Calu3 (cell line): ENCODE results near the gene INTS3. TPM values are rescaled to one million over a fixed set of nuclear protein-coding genes. Genes with fewer than 3 reads are reported as not detected.
A peak's percentile ranks its signal among the peaks of the same experiment; 100 is the strongest.

Experiments
- BruUV-seq: library from RNA; stranded (reverse); fragments of 400-500 nt; replicated peaks from 2 replicates; lab custom pipeline; 2021; lab: Mats Ljungman, UMichigan
- CTCF ChIA-PET: fragments of 300-600 bp; sonication (Branson Sonifier 250); formaldehyde crosslinking; loops from one replicate; lab custom pipeline; 2022; ENCODE audit warnings: antibody characterized with exemption; lab: Charles Lee
- DNase-seq: peaks from one replicate; pipeline ENCODE4 v3.0.0; 2022
- H3K27ac Mint-ChIP-seq: one replicate; pipeline ENCODE4 v1.8.0; 2022; ENCODE audit warnings: mixed read lengths; ENCODE audit not compliant: unreplicated experiment
- H3K27me3 Mint-ChIP-seq: one replicate; pipeline ENCODE4 v1.8.0; 2022; ENCODE audit warnings: mixed read lengths; ENCODE audit not compliant: unreplicated experiment
- H3K36me3 Mint-ChIP-seq: one replicate; pipeline ENCODE4 v1.8.0; 2022; ENCODE audit warnings: mild to moderate bottlenecking, moderate library complexity, mixed read lengths; ENCODE audit not compliant: insufficient read depth, unreplicated experiment
- H3K4me1 Mint-ChIP-seq: one replicate; pipeline ENCODE4 v1.8.0; 2022; ENCODE audit warnings: mild to moderate bottlenecking, low read depth, mixed read lengths; ENCODE audit not compliant: unreplicated experiment
- H3K4me3 Mint-ChIP-seq: one replicate; pipeline ENCODE4 v1.8.0; 2022; ENCODE audit warnings: mild to moderate bottlenecking, low read depth, moderate library complexity, mixed read lengths; ENCODE audit not compliant: unreplicated experiment
- H3K9me3 Mint-ChIP-seq: one replicate; pipeline ENCODE4 v1.8.0; 2022; ENCODE audit warnings: low read depth, mixed read lengths; ENCODE audit not compliant: unreplicated experiment
- CTCF ChIP-seq: fragments of 200-600 bp; IDR thresholded peaks from one replicate; pipeline ENCODE4 v1.8.0; 2022; ENCODE audit warnings: antibody characterized with exemption; ENCODE audit not compliant: unreplicated experiment
- intact Hi-C: fragments of 100-400 bp; cut with micrococcal nuclease; formaldehyde crosslinking; loops from one replicate; pipeline ENCODE4 v1.10.0; 2022; ENCODE audit not compliant: unreplicated experiment
- total RNA-seq: library from RNA; stranded (reverse); gene quantifications from 2 replicates; pipeline ENCODE4 v1.2.3, GENCODE V29; 2022

Gene INTS3
- total RNA-seq, 1 experiment from 2014 or later, result 55.9 TPM

GRCh38 chr1:153795934-153796785 is 68.3 kb downstream of the INTS3 start:
- no TSS peak for BruUV-seq
- Mint-ChIP-seq H3K27me3 (peaks cover 26% of the 10 kb centered on the region), H3K27ac (no peak overlapping the region), H3K9me3 (no peaks in the 10 kb centered on the region), H3K4me3 (no peak overlapping the region), H3K4me1 (no peaks in the 10 kb centered on the region), H3K36me3 (peaks cover 8% of the 10 kb centered on the region)
- intact Hi-C loops, result no loop called here
- no peak for DNase-seq
- CTCF ChIA-PET, result interaction anchor here (0.6 to 1.4 kb wide), 3 partner anchors 12 to 190 kb away, joined by 3 to 4 read pairs (median 3); partner anchors contain the start of gene RAB13
- TF ChIP-seq CTCF, result no peak

- Mint-ChIP-seq H3K9me3 (no peaks in the 10 kb centered on the region), H3K4me3 (no peak overlapping the region), H3K27ac (no peak overlapping the region), H3K27me3 (peaks cover 26% of the 10 kb centered on the region), H3K36me3 (peaks cover 8% of the 10 kb centered on the region), H3K4me1 (no peaks in the 10 kb centered on the region)
- CTCF ChIA-PET, result interaction anchor here (0.6 to 1.4 kb wide), 6 partner anchors 11 to 404 kb away, joined by 3 to 4 read pairs (median 3); partner anchors contain the start of genes RAB13 and SLC39A1
- peak; percentile 96 for TF ChIP-seq CTCF
- BruUV-seq, result TSS peak; percentile 15
- intact Hi-C loops, result loop anchor here (1.0 kb wide), 1 partner anchor 189 kb away; the partner anchor contains the start of gene RAB13
- DNase-seq, result peak; percentile 88
These were observed 69.2 kb downstream of the INTS3 start for GRCh38 chr1:153796786-153797659.

GRCh38 chr1:153798468-153798780 is 70.6 kb downstream of the INTS3 start:
- DNase-seq, result no peak
- no peak for TF ChIP-seq CTCF
- no peaks in the 10 kb centered on the region for H3K9me3 Mint-ChIP-seq
- no peak overlapping the region for H3K27ac Mint-ChIP-seq
- intact Hi-C loops, result no loop called here
- no peaks in the 10 kb centered on the region for H3K4me1 Mint-ChIP-seq
- H3K27me3 Mint-ChIP-seq, result peaks cover 13% of the 10 kb centered on the region
- H3K4me3 Mint-ChIP-seq, result no peak overlapping the region
- no TSS peak for BruUV-seq
- CTCF ChIA-PET, result interaction anchor here (0.6 kb wide), 1 partner anchor 15 kb away, joined by 4 read pairs; no protein-coding TSS in a partner anchor
- peaks cover 10% of the 10 kb centered on the region for H3K36me3 Mint-ChIP-seq

- no peaks in the 10 kb centered on the region for H3K9me3 Mint-ChIP-seq
- CTCF ChIA-PET, result no interaction called here
- no peaks in the 10 kb centered on the region for H3K4me1 Mint-ChIP-seq
- no peak for TF ChIP-seq CTCF
- H3K36me3 Mint-ChIP-seq, result peaks cover 15% of the 10 kb centered on the region
- intact Hi-C loops, result no loop called here
- BruUV-seq, result no TSS peak
- no peak overlapping the region for H3K4me3 Mint-ChIP-seq
- DNase-seq, result no peak
- no peak overlapping the region for H3K27ac Mint-ChIP-seq
- peaks cover 13% of the 10 kb centered on the region for H3K27me3 Mint-ChIP-seq
These were observed 71.2 kb downstream of the INTS3 start for GRCh38 chr1:153799016-153799415.
